Activated CD8-positive, alpha-beta memory T cell treated with anti-CD3 and anti-CD28 coated beads, Interleukin-2, amount 50 U/mL, for 24 hours (primary cell): ENCODE results near the gene SPRYD3.
"Not testable (repeated sequence)": the region's sequence is repeated elsewhere in the genome, so short reads cannot be mapped to it uniquely, and the experiment has no call there.

Experiments used
- DNase-seq: peaks from one replicate; pipeline ENCODE4 v3.0.0-alpha.2; 2020; ENCODE audit errors: extremely low read depth

The SPRYD3 gene

GRCh38 chr12:53101931-53102781 is 23.0 kb upstream of the SPRYD3 start:
- DNase-seq = no peak

- DNase-seq = no peak
Measured at GRCh38 chr12:53101266-53101665, 22.1 kb upstream of the SPRYD3 start.

GRCh38 chr12:53100466-53101151 is 21.4 kb upstream of the SPRYD3 start:
- no peak for DNase-seq

GRCh38 chr12:53099071-53099882 is 20.1 kb upstream of the SPRYD3 start:
- DNase-seq = peak; percentile 81

GRCh38 chr12:53098354-53098981 is 19.3 kb upstream of the SPRYD3 start:
- no peak for DNase-seq

GRCh38 chr12:53097564-53098353 is 18.6 kb upstream of the SPRYD3 start, which contains the start of gene IGFBP6:
TSS of gene IGFBP6 (plus strand) at chr12:53097667. CDS start at chr12:53097718, 51 bp downstream.
- DNase-seq = no peak

GRCh38 chr12:53097207-53097563 is 18.0 kb upstream of the SPRYD3 start:
- no peak for DNase-seq

- DNase-seq = no peak
Measured at GRCh38 chr12:53096759-53097158, 17.6 kb upstream of the SPRYD3 start.

- no peak for DNase-seq
Measured at GRCh38 chr12:53096089-53096741, 17.0 kb upstream of the SPRYD3 start.

GRCh38 chr12:53095596-53095895 is 16.4 kb upstream of the SPRYD3 start:
- DNase-seq = not testable (repeated sequence)

GRCh38 chr12:53094796-53095595 is 15.8 kb upstream of the SPRYD3 start:
- DNase-seq = not testable (repeated sequence)

- no peak for DNase-seq
Measured at GRCh38 chr12:53094394-53094787, 15.2 kb upstream of the SPRYD3 start.

- no peak for DNase-seq
Measured at GRCh38 chr12:53093777-53094393, 14.7 kb upstream of the SPRYD3 start.

- DNase-seq = no peak
Measured at GRCh38 chr12:53091756-53092155, 12.6 kb upstream of the SPRYD3 start.

GRCh38 chr12:53090554-53090953 is 11.4 kb upstream of the SPRYD3 start:
- DNase-seq = no peak

- DNase-seq = no peak
Measured at GRCh38 chr12:53090105-53090504, 10.9 kb upstream of the SPRYD3 start.

GRCh38 chr12:53086361-53086760 is 7.2 kb upstream of the SPRYD3 start:
- DNase-seq = no peak

- no peak for DNase-seq
Measured at GRCh38 chr12:53082637-53083175, 3.5 kb upstream of the SPRYD3 start.
